ELR (cell line): ENCODE measurements around the gene GNAI3.

Experiments
- DNase-seq: peaks from one replicate; pipeline ENCODE4 v3.0.0-alpha.2; 2015; ENCODE audit warnings: low read depth

Gene GNAI3

DNA sequence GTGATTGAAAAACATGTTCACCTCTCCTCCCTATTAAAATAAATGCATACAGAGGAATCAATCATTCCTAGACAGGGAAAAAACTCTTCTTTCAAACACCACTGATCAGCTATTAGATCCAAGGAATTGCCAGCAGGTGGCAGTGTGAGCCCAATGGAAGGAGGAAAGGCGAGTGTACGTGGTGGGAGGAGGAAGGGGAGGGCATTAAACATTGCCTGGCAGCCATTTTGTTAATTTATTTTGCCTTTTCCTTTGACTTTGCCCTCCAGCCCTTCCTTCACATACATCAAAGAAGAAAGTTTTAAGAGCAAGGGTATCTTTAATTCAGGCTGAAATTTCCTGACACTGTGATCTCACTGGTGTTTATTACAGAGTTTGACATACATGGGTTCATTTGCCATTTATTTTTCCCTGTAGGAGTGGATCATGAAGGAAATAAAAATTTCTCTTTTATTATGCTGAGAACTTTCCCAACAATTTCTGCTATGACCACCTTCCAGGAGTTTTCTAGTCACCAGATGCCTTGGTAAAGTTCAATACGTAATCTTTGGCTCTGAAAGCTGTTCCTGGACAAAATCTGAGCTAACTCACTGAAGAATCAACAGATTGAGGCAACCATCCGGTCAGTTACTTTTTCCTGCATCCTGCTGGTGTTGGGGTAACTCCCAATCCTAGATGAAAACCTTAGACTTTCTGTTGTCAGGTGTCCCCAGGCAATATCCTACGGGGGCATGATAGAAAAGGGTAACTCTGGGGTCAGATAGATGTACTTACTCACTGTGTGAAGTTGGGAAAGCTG lies 1.9 kb upstream of the GNAI3 start:
- DNase-seq = peak; percentile 93

DNA sequence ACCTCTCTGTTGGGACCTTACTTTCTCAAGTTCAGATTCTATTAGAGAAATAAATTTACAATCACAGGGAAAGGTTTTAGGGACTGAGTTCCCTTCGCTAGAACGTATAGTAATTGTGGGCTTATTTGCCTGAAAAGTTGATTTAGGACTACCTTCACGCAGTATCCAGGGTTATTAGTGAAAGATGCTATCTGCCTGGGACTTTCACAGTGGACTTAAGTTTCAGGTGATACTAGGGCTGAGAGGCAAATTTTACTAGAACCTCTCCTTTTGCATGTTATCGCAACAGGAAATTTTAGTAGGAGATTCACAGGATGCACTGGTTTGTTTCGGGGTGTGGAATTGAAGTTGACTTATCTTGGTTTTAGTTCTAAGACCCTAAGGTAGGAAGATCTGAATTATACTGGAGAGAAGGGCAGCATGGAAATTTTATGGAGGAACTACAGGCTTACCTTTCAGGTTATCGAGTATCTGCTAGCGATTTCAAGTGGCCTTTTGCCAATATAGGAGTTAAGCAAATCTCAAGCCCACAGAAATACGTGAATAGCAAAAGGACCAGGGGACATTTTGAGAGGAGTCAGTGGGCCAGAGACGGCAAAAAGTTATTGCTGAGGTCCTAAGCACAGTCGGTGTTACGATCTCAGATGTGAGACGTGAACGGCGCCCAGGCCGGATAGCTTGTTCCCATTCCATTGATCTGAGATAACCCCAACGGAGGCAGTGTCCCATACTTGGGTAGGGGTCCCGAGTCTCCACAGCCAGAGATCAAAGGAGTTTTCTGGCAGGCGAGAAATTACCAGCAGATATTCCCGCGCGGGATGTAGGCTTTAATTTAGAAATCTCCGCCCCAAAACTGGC lies 723 bp upstream of the GNAI3 start:
- peak; percentile 44 for DNase-seq

DNA sequence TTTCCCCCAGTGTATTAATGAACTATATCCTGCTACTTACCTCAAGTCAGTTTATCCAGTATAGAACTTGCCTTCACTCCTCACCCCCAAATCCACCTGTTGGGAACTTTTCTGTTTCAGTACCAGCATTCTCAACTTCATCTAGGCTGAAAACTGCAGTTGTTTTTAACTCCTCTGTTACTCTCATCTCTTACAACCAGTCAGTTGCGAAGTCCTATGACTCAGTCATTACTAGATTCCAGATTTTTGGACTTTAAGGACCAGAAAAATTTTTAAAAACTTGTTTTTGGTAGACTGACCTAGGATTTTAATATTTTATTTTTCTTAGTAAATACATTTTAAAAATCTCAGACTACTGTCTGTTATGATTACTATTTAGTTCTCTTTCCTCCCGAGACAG lies 8.1 kb downstream of the GNAI3 start:
- peak; percentile 33 for DNase-seq

DNA sequence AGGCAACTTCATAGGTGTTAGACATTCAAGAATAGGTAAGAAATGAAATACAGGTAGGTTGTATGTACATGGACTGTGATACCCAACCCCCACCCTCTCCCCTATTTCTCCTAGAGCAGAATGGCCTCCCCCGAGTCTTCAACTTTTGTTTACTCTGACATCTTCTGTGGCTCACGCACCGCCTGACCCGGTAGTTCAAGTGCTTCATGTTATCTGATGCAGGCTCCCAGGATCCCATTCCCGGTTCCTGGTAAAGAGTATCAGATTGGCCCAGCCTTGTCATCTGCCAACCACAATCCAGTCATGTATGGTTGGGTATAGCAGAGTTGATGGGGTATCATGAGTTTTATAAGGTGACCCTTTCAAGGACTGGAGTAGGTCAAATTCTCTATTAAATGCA lies 9.1 kb downstream of the GNAI3 start:
- no peak for DNase-seq

DNA sequence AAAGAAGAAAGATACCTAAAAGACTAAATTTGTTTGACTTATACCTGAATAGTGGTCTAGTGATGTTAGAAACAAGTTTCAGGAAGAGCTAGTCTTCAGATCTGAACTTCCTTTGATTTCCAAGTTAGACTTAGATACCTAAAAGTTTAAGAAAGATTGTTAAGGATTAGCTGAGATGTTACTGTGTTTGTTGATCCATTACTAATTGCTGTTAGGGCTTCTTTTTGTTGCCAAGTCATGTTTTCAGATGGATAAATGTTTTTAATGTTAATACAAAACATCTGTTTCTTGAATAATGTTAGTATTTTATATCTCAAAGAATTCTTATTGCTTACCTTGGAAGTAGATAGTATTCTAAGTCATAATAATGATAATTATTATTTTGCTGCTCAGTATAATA lies 11.6 kb downstream of the GNAI3 start:
- no peak for DNase-seq

DNA sequence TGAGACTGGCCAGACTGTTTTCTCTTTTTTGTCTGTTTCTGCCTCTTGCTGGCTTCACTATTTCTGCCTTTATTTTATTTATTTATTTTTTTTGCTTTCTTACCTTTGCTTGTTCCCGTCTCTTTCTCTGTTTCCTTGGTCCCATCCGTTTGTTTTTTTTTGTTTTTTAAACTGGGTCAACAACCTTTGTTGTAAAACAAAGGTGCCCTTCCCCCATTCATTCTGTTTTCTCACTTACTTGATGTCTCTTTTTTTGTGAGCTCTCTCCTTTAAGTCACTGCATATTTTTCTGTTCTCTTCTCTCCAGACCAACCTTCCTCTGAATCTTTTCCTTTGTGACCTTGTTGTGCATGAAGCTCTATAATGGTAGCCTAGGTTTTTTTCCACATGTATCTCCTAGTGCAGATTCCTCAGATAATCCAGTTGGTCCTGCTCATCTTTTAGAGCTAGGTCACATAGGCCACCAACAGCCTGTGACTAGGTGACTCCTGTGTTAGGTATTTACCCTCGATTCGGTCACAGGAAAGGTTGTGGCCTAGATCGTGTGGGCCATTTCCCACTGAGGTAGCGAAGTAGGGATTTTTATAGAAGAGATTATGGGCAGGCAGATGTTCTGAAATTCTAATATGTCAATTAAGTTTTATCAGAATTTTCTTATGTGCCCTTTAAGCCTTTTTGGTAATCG lies 15.9 kb downstream of the GNAI3 start:
- DNase-seq = no peak

DNA sequence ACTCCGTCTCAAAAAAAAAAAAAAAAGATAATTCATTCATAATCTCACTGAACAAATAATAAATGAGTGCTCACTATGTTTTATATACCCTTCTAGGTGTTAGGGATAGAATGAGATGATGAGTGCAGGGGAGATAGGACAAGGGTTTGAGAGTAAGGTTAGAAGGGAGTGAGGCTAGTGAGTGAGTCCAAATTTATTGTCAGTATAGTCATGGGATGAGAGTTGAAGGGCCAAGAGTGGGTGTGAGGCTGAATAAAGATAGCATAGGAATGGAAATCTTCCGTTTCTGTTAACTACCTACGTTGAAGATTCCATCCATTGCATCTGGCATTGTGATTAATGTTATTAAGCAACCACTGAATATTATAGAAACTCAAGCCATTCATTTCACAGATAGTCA lies 16.8 kb downstream of the GNAI3 start:
- no peak for DNase-seq

DNA sequence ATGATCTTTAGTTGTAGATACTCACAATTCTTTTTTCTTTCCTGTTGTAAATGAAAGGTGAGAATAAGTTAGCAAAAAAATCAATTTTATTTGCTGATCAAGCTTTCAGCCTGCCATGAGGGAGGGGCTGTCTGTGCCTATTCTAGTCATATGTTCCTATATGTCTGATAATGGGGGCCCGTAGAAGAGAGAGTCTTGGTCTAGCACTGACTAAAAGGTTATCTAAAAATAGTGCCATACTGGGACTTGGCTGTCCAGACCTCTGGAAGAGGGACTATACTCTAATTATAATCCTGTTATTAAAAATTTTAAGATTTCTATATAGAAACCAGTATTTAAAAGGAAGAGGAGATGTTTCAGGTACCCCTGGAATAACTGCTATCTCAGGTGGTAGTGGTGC lies 18.6 kb downstream of the GNAI3 start:
- no peak for DNase-seq

DNA sequence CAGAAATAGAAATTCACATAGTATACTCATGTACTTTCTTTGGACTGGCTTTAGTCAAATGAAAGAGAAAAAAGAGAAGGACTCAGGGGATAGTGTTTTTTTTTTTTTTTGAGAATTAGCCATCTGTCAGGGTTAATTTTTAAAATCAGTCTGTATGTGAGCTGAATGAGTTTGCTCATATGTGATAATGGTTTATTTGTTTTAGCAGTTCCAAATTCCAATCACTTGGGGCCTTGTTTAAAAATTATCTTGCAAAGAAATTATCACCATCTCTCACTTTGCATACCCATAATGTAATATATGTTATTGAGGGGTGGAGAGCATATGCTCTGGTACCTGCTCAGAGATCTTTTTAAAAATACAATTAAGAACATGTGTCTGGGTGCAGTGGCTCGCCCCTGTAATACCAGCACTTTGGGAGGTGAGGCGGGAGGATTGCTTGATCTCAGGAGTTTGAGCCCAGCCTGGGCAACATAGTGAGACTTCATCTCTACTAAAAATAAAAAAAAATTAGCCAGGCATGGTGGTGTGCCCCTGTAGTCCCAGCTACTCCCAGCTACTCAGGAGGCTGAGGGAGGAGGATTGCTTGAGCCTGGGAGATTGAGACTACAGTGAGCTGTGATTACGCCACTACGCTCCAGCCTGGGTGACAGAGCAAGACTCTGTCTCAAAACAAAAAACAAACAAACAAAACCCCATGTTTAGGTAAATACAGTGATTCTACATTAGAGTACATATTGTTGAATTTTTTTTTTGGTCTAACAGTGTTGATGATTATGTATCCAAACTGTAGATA lies 19.7 kb downstream of the GNAI3 start:
- DNase-seq = no peak

DNA sequence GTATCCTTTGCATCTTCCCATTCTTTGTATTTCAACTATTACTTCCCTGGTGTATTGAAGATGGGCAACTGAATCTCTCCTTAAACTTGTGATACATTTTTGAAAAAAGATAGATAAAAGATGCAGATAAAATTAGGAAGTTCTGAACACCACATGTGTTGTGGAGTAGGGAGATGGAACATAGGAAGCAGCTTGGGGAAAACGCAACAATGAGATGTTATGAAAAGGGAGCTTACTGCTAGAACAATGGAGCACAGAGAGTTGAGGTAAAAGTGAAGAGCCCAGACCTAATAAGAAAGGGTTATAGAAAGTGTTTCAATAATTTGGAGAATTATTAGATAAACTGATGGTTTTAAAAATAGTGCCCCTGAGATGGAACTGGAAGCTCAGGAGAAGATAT lies 20.9 kb downstream of the GNAI3 start:
- DNase-seq = no peak

DNA sequence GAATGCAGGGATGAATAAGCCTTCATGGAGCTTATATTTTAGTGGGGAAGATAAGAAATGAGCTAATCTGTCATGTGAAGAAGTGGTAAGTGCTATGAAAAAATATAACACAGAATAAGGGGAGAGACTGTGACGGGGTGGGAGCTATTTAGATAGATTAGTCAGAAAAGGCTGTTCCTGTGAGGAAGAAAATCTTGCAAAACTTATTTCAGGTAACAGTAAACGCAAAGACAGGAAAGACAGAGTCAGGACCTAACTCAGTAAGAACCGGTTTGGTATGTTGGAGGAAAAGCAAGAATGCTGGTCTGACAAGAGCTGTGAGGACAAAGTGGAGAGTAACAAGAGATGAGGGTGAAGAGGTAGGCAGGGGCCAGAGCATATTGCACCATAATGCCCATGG lies 22.0 kb downstream of the GNAI3 start:
- DNase-seq = no peak

DNA sequence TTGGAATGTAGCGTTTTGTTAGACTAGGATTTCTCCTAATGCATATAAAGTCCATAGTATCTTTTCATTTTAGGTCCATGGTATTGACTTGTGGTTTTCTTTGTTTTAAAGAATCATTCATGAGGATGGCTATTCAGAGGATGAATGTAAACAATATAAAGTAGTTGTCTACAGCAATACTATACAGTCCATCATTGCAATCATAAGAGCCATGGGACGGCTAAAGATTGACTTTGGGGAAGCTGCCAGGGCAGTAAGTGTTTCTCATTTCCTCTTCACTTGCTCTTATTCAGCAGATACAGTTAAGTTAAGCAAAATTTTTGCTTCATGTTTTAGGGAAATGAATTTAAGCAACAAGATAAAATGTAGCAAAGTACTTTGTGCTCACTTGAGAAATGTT lies 25.4 kb downstream of the GNAI3 start:
- no peak for DNase-seq

DNA sequence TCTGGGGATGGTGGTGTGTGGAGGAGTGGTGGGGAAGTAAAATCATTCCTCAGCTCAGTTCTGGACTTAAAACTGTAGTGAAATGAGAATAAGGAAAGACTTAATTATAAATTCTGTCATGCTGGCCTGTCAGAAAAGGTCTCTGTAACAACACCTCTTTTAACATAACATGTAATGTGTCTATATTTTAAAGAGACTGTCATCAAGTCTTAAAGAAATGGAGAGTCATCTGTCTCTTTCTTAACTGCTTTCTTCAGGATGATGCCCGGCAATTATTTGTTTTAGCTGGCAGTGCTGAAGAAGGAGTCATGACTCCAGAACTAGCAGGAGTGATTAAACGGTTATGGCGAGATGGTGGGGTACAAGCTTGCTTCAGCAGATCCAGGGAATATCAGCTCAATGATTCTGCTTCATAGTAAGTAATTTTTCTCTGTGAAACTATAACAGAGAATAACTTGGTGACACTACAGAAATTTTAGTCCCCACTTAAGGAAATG lies 30.6 kb downstream of the GNAI3 start:
- no peak for DNase-seq

DNA sequence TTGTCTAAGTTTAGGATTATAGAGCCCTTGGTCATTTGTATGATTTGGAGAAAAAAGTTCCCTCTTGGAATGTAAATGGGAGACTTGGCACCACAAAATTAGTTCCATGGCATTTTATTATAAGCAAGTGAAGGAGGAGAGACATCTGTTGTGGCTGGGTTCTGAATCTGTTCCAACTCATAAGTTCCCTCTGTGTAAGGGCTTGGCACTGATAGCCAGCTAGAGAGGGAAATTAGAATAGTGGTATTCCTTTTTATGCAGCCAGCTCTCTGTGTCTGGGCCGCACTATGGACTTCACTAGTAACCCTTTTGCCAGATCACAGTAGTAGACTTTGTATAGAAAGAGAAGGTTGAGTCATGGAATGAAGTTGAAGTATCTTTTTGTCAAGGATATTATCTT lies 31.1 kb downstream of the GNAI3 start:
- no peak for DNase-seq

DNA sequence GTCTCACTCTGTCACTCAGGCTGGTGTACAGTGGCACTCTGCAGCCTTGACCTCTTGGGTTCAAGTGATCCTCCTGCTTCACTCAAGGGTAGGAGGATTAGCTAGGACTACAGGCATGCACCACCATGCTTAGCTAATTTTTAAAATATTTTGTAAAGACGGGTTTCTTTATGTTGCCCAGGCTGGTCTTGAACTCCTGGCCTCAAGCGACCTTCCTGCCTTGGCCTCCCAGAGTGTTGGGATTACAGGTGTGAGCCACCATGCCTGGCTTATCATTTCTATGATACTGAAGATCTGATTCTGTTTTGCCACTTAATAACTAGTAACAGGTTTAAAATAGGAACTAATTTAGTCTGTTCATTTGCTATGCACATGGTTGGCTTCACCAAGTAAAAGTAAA lies 33.6 kb downstream of the GNAI3 start:
- no peak for DNase-seq

DNA sequence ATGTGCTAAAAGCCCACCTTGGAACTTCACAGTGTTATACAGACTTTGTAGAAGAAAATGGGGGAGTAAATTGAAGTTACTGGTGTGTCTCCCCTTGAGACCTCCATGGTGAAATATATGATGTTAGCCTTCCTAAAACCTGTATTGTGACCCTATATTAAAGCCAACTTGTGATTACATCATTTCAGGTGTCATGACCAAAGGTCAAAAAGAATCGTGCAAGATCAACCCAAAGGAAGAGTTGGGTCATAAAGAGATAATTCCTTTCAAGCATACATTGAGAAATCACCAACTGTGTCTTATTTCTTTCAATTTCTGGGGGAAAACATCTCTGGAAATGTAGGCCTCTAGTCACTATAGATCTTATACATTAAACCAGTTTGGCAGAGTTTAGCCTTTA lies 36.4 kb downstream of the GNAI3 start:
- DNase-seq = no peak

DNA sequence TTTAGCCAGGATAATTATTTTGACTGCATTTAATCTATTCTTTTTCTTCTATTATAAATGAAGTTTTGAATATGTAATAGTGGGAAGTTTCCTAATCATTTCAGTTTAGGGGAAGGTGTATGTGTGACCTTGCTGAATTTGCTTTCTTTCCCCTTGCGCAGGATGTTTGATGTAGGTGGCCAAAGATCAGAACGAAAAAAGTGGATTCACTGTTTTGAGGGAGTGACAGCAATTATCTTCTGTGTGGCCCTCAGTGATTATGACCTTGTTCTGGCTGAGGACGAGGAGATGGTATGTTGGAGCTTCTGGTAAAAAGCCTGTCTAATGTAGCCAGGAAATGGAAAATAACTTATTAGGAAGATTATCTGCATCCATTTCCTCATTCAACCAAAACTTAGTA lies 37.6 kb downstream of the GNAI3 start:
- no peak for DNase-seq

DNA sequence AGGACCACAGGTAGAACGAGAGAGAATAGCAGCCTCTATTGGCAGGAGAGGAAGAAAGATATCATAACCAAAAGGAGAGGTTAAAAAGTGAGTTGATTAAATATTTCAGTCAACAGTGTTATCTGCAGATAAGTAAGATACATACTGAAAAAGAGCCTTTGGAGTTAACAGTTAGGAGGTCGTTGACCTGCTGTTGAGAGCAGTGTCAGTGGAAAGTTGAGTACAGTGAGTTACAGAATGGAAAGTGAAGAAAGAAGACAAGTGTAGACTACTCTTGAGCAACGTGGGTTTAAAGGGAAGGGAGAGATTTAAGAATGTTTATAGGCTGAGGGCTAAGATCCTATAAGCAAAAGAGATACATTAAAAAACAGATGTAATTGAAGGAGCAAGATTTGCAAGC lies 40.8 kb downstream of the GNAI3 start:
- no peak for DNase-seq

DNA sequence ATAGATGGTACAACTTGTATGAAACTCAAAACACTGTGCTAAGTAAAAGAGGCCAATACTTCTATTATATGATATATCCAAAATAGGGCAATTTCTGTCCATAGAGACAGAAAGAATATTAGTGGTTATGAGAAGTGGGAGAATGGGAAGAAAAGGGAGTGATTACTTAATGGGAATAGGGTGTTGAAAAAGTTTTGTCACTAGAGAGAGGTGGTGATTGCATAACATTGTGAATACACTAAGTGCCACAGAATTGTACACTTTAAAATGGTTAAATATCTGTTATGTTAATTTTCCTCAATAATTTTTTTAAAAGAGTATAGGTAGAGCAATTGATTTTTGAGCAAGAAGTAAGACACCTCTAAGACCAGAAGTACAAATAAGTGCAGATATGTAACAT lies 41.3 kb downstream of the GNAI3 start:
- no peak for DNase-seq

DNA sequence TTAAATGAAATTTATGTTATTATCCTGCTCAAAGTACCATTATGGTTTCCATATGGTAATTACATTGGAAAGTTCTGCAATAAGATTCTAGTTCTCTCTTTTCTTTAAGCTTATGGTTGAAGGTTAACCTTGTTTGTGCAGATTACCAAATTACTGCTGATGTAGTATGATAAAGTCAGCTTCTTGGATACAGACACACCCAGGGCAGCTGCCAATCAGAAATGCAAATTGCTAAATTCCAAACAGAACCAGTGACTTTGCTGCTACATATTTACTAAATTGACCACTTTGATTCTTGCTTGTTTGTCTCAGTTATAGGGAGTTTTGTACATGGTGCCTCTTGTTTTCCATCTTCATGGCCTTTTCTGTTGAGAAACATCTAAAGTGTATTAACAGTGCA lies 44.5 kb downstream of the GNAI3 start:
- DNase-seq = no peak

DNA sequence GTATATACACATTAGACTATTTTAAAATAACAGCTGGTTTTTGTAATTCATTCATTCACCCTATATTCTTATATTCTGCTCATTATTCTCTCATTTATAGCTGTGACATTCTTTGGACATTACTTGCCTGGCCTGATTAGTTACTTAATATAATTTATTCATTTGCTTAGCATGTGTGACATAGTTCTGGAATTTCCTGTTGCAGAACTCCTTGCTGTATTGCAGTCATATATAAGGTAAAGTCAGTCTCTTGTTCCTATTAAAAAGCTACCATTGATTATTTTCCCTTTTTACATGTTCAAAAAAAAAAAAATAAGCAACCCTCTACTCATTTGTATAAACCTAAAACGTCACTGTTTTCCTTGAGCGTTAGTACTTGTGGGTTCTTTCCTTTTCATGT lies 47.1 kb downstream of the GNAI3 start:
- peak; percentile 48 for DNase-seq

DNA sequence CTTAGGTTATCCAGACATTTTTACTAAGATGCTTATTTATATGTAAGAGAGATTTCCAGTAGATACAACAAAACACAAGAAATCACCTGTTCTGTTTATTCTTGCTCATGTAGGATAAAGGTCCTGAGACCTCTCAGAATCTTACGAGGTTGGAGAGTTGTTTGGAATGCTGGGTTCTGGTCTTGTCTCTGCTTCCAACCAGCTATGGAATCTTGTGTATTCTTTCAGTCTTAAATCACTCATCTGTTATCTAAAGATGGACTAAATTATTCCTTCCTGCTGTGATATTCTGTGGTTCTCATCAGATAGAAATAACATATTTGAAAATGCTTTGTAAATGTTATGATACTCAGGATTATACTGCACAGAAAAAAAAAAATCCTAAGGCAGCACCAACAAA lies 49.7 kb downstream of the GNAI3 start:
- DNase-seq = no peak
